Astrocyte (in vitro differentiated cells and primary cell): Measurements from ENCODE around the gene KLHL33. TPM values are rescaled to one million over a fixed set of nuclear protein-coding genes. Genes with fewer than 3 reads are reported as not detected.

Experiments
- DNase-seq: peaks from one replicate; pipeline ENCODE4 v3.0.0-alpha.2; 2010; ENCODE audit warnings: low read depth
- FAIRE-seq: peaks from 2 replicates; lab custom pipeline; 2011; peaks lifted over from hg19 to GRCh38; lab: Jason Lieb, UNC
- H2AFZ ChIP-seq: 2 replicates; pipeline ENCODE4 v1.6.0; 2012; ENCODE audit warnings: low read depth, low read length, inconsistent platforms
- H3K27ac ChIP-seq: 2 replicates; pipeline ENCODE4 v1.5.1; 2011; ENCODE audit warnings: low read depth, low read length, inconsistent platforms
- H3K27me3 ChIP-seq: 2 replicates; pipeline ENCODE4 v1.6.0; 2011; ENCODE audit warnings: low read length, inconsistent platforms; ENCODE audit not compliant: insufficient read depth
- H3K36me3 ChIP-seq: 2 replicates; pipeline ENCODE4 v1.5.1; 2011; ENCODE audit warnings: low read length, inconsistent platforms; ENCODE audit not compliant: insufficient read depth
- H3K4me1 ChIP-seq: 2 replicates; pipeline ENCODE4 v1.5.1; 2011; ENCODE audit warnings: low read length, inconsistent platforms; ENCODE audit not compliant: insufficient read depth
- H3K4me2 ChIP-seq: 2 replicates; pipeline ENCODE4 v1.6.0; 2012; ENCODE audit warnings: low read length, inconsistent platforms
- H3K4me3 ChIP-seq: 2 replicates; pipeline ENCODE4 v1.5.1; 2011; ENCODE audit warnings: low read depth, mild to moderate bottlenecking, low read length, inconsistent platforms; ENCODE audit not compliant: insufficient read depth
- H3K79me2 ChIP-seq: 2 replicates; pipeline ENCODE4 v1.6.0; 2012; ENCODE audit warnings: mild to moderate bottlenecking, low read length, inconsistent platforms; ENCODE audit not compliant: insufficient read depth
- H3K9ac ChIP-seq: 2 replicates; pipeline ENCODE4 v1.6.0; 2012; ENCODE audit warnings: mild to moderate bottlenecking, low read length, inconsistent platforms
- H3K9me3 ChIP-seq: 2 replicates; pipeline ENCODE4 v1.5.1; 2012; ENCODE audit warnings: low read depth, mild to moderate bottlenecking, low read length, inconsistent platforms; ENCODE audit not compliant: insufficient read depth
- H4K20me1 ChIP-seq: 2 replicates; pipeline ENCODE4 v1.6.0; 2012; ENCODE audit warnings: low read length, inconsistent platforms; ENCODE audit not compliant: insufficient read depth
- H3K27ac Mint-ChIP-seq: one replicate; pipeline ENCODE4 v1.8.0; 2021; ENCODE audit warnings: mild to moderate bottlenecking, mixed read lengths; ENCODE audit not compliant: unreplicated experiment
- H3K27me3 Mint-ChIP-seq: one replicate; pipeline ENCODE4 v1.8.0; 2021; ENCODE audit warnings: low read depth, mixed read lengths; ENCODE audit not compliant: unreplicated experiment
- H3K36me3 Mint-ChIP-seq: one replicate; pipeline ENCODE4 v1.8.0; 2021; ENCODE audit warnings: low read depth, mixed read lengths; ENCODE audit not compliant: unreplicated experiment
- H3K4me1 Mint-ChIP-seq: one replicate; pipeline ENCODE4 v1.8.0; 2021; ENCODE audit warnings: low read depth, mixed read lengths; ENCODE audit not compliant: unreplicated experiment
- H3K4me3 Mint-ChIP-seq: one replicate; pipeline ENCODE4 v1.8.0; 2021; ENCODE audit warnings: mild to moderate bottlenecking, moderate library complexity, mixed read lengths; ENCODE audit not compliant: unreplicated experiment
- H3K9me3 Mint-ChIP-seq: one replicate; pipeline ENCODE4 v1.8.0; 2021; ENCODE audit warnings: mild to moderate bottlenecking, mixed read lengths; ENCODE audit not compliant: unreplicated experiment
- CTCF ChIP-seq: IDR thresholded peaks from 2 replicates; pipeline ENCODE4 v1.5.1; 2011; ENCODE audit warnings: low read depth, mild to moderate bottlenecking, inconsistent platforms, low read length, moderate library complexity; ENCODE audit not compliant: insufficient read depth
- EZH2 ChIP-seq: IDR thresholded peaks from 2 replicates; pipeline ENCODE4 v1.6.1; 2012; ENCODE audit warnings: mild to moderate bottlenecking, low read length, inconsistent platforms; ENCODE audit not compliant: insufficient read depth
- total RNA-seq: library from RNA; stranded (reverse); gene quantifications from 2 replicates; pipeline ENCODE4 v1.2.1, GENCODE V29; 2021

The KLHL33 gene
- total RNA-seq, 1 donor from 2014 or later, result 0.07 TPM

- Histone ChIP-seq H3K79me2 (no peaks in the 10 kb centered on the region), H3K27ac (no peak overlapping the region), H3K4me3 (no peak overlapping the region), H3K4me2 (no peak overlapping the region), H3K9me3 (no peaks in the 10 kb centered on the region), H3K27me3 (no peaks in the 10 kb centered on the region), H2AFZ (no peak overlapping the region), H3K36me3 (peaks cover 4% of the 10 kb centered on the region), H3K9ac (no peak overlapping the region), H4K20me1 (no peaks in the 10 kb centered on the region), H3K4me1 (peaks cover 5% of the 10 kb centered on the region)
- Mint-ChIP-seq H3K9me3 (no peaks in the 10 kb centered on the region), H3K36me3 (peaks cover 7% of the 10 kb centered on the region), H3K27me3 (peaks cover 24% of the 10 kb centered on the region), H3K27ac (no peak overlapping the region), H3K4me3 (no peak overlapping the region), H3K4me1 (no peaks in the 10 kb centered on the region)
- no peak for FAIRE-seq
- no peak for DNase-seq
- TF ChIP-seq EZH2, result no peak
- TF ChIP-seq CTCF, result no peak
Observed at GRCh38 chr14:20440882-20441281, 4.9 kb upstream of the KLHL33 start.

- peaks cover 28% of the 10 kb centered on the region for H3K27me3 Mint-ChIP-seq
Observed at GRCh38 chr14:20440465-20440864, 4.5 kb upstream of the KLHL33 start.

More at GRCh38 chr14:20440465-20440864, 4.5 kb upstream of the KLHL33 start:
- H3K27me3 ChIP-seq, result no peaks in the 10 kb centered on the region
- H3K36me3 Mint-ChIP-seq, result peaks cover 7% of the 10 kb centered on the region
- FAIRE-seq (no peak), DNase-seq (no peak)
- no peaks in the 10 kb centered on the region for H4K20me1 ChIP-seq
- H3K9me3 Mint-ChIP-seq, result no peaks in the 10 kb centered on the region
- TF ChIP-seq CTCF (no peak), EZH2 (no peak)
- no peak overlapping the region for H3K4me3 ChIP-seq
- no peak overlapping the region for H3K4me2 ChIP-seq
- no peak overlapping the region for H3K27ac Mint-ChIP-seq
- H3K27ac ChIP-seq, result no peak overlapping the region
- H3K4me1 ChIP-seq, result peaks cover 8% of the 10 kb centered on the region
- H3K9me3 ChIP-seq, result no peaks in the 10 kb centered on the region
- no peak overlapping the region for H2AFZ ChIP-seq
- H3K4me1 Mint-ChIP-seq, result no peaks in the 10 kb centered on the region
- H3K9ac ChIP-seq, result no peak overlapping the region
- peaks cover under 1% of the 10 kb centered on the region for H3K36me3 ChIP-seq
- H3K79me2 ChIP-seq, result no peaks in the 10 kb centered on the region
- H3K4me3 Mint-ChIP-seq, result no peak overlapping the region
